IPS-11a (cell line): ENCODE measurements around the gene KTI12.
A peak's percentile ranks its signal among the peaks of the same experiment; 100 is the strongest.
"Not testable (repeated sequence)": the region's sequence is repeated elsewhere in the genome, so short reads cannot be mapped to it uniquely, and the experiment has no call there.

Source experiments
- H3K4me3 ChIP-seq: one replicate; pipeline ENCODE4 v1.5.1; 2013; ENCODE audit warnings: low read depth, low read length, control low read depth

The KTI12 gene, protein sequence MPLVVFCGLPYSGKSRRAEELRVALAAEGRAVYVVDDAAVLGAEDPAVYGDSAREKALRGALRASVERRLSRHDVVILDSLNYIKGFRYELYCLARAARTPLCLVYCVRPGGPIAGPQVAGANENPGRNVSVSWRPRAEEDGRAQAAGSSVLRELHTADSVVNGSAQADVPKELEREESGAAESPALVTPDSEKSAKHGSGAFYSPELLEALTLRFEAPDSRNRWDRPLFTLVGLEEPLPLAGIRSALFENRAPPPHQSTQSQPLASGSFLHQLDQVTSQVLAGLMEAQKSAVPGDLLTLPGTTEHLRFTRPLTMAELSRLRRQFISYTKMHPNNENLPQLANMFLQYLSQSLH

DNA sequence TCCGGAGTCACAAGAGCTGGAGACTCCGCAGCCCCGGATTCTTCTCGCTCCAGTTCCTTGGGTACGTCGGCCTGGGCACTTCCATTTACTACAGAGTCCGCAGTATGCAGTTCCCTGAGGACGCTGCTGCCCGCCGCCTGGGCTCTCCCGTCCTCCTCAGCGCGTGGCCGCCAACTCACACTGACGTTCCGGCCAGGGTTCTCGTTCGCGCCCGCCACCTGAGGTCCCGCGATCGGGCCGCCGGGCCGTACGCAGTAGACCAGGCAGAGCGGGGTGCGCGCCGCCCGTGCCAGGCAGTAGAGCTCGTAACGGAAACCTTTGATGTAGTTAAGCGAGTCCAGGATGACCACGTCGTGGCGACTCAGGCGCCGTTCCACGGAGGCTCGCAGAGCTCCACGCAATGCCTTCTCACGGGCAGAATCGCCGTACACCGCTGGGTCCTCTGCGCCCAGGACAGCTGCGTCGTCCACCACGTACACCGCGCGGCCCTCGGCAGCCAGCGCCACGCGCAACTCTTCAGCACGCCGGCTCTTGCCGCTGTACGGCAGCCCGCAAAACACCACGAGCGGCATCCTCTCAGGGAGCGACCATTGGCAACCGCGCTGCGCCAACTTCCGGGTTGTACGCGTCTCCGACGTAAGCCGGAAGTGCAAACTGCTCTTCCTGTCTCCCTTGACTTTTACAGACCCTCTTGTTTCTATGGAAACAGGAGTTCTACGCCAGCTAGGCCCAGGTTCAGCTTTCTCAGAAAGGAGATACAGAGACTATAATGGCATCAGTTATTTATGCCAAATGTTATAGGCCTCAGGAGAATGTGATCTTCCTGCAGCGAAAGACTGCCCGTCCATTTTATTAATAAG is at the start of gene KTI12:
Gene KTI12, minus strand, starts transcription at position 621 of the 860 bp plus-strand sequence. Its CDS starts 49 bp downstream, at position 572.
- H3K4me3 ChIP-seq: peak within 1 kb of the TSS; percentile 98

DNA sequence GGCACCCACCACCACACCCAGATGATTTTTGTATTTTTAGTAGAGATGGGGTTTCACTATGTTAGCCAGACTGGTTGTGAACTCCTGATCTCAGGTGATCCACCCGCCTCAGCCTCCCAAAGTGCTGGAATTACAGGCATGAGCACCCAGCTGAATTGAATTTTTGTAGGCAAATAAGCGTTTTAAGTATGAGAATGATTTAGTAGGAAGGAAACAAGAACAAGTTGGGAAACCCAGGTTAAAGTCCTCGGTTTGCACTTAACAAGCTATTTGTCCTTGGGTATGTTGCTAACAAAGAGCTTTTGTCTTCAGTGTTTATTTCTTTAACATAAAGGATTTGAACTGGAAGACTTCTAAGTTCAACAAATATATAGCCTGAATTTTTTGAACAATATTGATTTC is 46.4 kb upstream of the KTI12 start:
- no peak overlapping the region for H3K4me3 ChIP-seq

DNA sequence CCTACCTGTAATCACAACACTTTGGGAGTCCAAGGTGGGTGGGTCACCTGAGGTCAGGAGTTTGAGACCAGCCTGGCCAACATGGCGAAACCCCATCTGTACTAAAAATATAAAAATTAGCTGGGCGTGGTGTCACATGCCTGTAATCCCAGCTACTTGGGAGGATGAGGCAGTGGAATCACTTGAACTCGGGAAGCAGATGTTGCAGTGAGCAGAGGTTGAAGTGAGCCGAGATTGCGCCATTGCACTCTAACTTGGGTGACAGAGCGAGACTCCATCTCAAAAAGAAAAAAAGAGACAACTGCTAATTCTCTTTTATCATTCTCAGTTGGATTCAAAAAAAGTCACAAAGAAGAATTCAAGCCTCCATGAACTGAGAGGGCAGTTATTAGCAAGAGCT is 43.7 kb upstream of the KTI12 start:
- H3K4me3 ChIP-seq: not testable (repeated sequence)

DNA sequence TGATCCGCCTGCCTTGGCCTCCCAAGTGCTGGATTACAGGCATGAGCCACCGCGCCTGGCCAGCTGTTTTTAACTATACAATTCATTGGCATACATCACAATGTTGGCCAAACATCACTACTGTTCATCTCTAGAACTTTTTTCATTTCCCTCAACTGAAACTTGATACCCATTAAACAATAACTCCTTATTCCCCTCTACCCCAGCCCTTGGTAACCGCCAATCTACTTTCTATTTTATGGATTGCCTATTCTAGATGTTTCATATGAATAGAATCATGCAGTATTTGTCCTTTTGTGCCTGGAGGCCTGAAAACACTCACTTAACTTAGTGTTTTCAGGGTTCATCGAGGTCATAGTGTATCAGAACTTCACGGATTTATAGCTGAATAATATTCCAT is 38.7 kb upstream of the KTI12 start:
- H3K4me3 ChIP-seq: no peak overlapping the region

DNA sequence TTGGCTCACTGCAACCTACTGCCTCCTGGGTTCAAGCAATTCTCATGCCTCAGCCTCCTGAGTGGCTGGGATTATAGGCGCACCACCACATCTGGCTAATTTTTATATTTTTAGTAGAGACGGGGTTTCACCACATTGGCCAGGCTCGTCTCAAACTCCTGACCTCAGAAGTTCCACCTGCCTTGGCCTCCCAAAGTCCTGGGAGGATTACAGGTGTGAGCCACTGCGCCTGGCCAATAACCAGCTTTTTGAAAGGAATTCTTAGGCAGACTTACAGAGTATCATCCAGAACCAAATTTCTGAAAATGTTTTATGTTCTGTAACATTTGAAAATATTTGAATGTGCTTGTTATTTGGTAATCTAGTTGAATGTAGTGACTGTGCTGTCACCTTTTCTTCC is 37.1 kb upstream of the KTI12 start:
- no peak overlapping the region for H3K4me3 ChIP-seq

DNA sequence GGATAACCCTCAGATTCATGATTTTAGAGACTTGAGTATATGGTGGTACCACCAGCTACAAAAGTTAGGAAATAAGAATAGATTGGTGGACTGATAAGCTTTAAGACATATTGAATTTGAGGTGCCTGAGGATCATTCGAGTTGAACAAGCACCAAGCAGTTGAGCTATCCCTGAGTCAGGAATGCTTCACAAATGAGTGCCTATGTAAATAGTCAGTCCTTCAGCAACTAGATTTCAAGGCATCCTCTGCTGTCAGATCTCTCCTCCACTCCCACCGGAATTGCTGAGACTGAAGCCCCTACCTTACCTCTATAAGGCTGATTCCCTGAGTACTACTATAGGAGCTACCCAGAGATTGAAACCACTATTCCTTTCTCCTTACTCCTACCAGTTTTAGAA is 29.6 kb upstream of the KTI12 start:
- H3K4me3 ChIP-seq: no peak overlapping the region

DNA sequence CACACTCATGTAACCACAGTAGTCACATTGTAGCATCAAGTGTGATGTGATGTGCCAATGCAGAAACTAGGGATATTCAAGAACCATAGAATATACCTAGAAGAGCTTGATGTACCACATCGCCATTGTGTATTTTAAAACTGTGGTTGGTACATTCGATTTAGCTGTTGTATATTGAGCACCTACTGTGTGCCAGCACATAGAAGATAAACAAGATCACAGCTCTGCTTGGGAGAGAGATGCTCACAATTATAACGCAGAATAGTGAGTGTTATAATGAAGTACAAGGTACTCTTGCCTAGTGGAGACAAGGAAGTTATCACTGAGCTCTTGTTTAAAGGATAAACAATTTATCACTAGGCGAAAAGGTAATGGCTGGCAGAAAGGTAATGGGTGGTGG is 27.2 kb upstream of the KTI12 start:
- H3K4me3 ChIP-seq: no peak overlapping the region

DNA sequence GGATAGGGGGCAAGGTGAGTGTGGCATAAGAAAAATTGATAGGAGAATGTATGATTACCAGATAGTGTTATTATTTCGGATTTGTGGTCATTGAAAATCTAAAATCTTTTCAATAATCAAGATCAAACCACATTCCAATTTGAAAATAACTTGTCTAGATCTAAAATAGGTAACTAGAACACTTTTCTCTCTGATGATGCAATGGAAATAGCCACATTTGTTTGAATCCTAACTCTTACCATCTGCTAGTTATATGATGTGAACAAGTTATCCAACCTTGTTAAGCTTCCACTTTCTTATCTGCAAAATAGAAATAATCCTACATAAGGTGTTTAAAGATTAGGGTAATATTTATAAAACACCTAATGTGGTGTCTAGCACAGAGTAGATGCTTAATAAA is 26.3 kb upstream of the KTI12 start:
- no peak overlapping the region for H3K4me3 ChIP-seq

DNA sequence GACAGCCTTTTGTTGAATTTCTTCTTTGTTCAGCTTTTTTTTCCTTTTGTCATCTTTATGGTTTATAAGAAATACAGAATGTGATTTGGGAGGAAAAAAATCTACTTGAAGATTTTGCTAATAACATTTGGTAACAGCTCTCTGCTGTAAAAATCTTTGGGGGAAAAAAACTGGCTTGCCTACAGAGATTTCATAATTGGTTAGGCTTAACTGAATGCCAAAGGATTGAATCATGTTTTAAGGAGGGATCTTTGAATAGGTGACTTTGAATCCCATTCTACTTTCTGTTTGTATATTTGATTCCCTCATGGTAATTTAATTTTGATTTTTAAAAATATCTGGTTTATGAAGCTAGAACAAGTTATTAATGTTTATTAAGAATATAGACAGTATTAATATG is 25.7 kb upstream of the KTI12 start:
- H3K4me3 ChIP-seq: no peak overlapping the region

DNA sequence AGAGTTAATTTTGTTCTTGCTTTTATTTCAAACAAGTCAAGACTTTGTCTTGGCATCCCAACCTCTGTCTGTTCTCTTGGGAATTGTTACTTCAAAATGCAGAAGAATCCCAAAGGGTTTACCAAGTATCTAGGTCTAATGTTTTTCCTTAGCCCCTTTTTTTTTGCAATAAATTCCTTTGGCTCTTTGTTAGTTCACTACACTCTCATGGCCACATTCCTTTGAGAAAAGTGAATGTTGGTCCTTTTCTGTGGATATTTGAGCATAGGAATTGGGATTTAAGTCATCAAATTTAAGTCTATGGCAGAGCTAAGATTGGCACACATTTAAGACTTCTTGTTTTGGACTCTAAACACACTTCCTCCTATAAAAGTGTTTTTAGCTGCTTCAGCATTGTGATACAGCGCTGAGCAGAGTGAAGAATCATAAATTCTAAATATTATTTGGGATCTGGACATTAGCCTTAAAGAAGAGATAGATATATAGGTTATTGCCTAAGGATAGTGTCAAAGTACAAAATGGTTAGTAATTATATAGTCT is 24.3 kb upstream of the KTI12 start:
- H3K4me3 ChIP-seq: peak overlapping the region; percentile 95

DNA sequence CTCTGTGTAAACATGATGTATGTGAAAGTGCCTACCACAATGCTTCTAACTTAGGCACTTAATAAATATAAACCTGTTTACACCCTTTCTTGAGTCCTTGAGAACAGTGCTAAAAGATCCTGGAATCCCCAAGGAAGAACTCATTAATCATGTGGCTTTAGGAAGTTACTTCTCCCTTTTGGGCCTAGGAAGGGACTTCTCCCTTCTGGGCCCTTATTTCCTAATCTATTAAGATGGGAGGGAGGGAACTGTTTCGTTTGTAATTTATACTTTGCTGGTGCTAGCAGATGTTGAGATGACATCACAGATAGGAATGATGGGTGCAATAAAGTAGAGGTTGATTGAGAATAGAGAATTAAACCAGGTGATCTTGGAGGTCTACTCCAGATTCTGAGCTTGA is 23.6 kb upstream of the KTI12 start:
- H3K4me3 ChIP-seq: peak overlapping the region; percentile 95

DNA sequence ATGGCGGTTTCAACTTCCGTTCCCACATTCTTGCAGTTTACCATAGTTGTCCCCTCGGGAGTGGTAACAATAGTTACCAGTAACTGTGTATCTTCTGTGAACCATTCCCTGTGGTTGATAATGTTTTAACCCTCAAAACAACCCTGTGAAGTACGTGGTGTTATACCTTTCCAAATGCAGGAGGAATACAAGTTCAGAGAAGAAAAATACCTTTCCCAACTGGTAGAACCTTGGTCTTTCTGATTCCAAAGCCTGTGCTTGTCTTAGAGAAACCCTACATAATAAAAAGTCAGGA is 23.3 kb upstream of the KTI12 start:
- peak overlapping the region; percentile 95 for H3K4me3 ChIP-seq

DNA sequence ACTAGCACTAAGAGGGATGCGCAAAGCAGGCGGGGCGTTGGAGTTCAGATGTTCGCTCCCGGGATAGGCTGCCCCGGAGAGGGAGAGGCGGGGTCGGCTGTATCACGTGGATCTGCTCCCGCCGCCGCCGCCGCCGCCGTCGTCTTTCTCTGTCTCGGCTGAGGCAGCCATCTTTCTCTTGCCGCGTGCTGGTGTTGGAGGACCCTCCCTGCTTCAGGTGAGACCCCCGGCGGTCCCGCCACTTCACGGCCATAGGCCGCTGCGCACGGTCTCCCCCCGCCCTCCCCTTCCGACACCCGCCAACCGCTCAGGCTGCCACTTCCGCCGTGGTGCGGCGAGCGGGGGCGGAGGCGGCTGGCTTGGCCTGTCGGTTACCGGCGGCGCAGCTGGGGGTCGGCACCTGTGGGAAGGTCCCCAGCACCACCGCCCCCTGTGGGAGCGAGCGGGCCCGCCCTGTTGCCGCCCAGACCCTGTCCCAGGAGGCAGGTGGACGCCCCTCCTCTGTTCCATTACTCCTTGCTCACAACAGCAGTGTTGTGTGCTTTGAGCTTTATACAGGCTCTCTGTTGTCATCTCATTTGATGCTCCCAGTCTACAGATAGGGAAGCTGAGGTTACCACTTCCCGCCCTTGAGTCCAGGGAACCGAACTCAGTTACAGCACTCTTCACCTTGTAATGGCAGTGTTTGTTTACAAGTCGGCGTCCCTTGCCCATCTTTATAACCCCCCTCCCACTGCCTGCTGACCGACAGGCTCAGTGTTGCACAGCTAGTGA is 22.7 kb upstream of the KTI12 start, which contains the start of gene BTF3L4:
Gene BTF3L4, plus strand, starts transcription at position 133 of the 774 bp plus-strand sequence. CDS start 3,553 bp downstream, outside the sequence.
- peak within 1 kb of the TSS; percentile 95 for H3K4me3 ChIP-seq

DNA sequence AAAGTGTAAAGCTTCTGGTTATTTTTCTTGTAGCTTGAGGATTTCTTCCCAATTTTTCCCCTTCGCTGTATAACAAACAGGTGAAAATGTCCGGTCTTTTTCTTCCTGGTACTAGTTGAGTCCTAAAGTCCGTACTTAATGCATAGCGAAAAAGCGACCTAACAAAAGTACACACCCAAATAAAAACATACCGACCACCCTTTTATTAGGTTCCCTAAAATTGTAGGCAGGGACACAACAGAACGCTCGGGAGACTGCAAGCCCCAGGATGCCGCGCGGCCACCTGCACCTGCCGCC is 22.2 kb upstream of the KTI12 start:
- H3K4me3 ChIP-seq: peak overlapping the region; percentile 95

DNA sequence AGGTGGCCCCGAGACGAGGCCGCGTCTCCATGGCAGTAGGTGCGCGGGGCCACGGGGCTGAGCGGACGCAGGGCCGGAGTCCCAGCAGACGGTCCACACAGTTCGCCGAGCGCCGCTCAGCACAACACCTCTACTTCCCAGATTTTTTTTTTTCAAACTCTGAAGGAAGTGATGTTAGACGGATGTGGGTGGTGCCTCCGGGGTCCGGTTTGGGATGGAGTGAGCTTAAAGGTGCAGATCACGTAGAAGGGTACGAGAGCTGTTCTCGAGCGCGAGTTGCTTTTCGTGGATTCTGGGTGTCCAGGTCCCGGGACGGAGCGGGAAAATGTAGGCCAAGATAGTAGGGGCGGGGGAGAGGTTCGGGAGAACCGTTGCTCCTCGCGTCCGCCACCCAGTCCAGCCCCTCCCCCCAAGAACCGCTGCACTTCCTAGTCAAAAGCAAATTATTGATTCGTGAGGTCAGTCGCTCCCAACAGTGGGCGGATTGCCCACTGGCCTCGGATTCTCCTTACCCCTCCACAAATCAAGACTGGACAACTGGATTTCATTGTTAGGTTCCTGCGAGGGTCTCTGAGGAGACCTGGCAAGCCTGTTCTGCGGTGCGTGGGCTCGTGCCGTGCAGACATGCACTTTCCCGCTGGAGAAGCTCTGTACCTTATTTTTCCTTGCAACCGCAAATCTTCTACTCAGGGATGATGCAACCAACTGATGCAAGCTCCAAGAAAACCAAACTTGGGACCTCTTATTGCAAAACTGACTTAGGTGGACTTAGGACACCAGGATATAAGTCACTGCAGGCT is 21.7 kb upstream of the KTI12 start, which contains the start of gene TXNDC12:
Gene TXNDC12, minus strand, starts transcription at position 126 of the 800 bp plus-strand sequence. Its CDS starts 95 bp downstream, at position 31.
- H3K4me3 ChIP-seq: peak within 1 kb of the TSS; percentile 95

DNA sequence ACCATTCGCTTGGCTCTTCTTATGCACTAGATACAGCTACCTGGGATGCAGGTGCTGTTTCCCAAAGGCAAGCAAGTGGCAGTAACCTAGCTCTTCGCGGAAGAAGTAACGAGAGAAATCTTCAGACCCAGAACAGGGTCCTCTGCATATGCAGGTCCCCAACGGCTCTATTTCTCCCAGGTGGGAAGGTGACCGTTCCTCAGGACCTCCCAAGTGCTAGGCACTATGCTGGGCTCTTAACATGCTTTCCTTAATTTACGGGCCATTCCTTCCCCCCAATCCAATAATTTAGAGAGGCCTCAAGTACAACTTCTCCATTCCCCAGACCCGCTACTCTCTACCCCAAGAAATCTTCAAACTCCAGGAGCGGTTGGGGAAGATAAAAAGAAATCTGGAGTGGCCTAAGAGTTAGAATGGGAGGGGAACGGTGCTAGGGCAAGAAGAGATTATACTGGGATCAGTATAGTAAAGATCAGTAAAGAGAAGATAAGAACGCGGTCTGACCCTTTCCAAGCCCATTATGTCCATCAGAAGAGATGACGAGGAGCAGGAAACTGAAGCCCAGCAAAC is 21.0 kb upstream of the KTI12 start:
- peak overlapping the region; percentile 95 for H3K4me3 ChIP-seq

DNA sequence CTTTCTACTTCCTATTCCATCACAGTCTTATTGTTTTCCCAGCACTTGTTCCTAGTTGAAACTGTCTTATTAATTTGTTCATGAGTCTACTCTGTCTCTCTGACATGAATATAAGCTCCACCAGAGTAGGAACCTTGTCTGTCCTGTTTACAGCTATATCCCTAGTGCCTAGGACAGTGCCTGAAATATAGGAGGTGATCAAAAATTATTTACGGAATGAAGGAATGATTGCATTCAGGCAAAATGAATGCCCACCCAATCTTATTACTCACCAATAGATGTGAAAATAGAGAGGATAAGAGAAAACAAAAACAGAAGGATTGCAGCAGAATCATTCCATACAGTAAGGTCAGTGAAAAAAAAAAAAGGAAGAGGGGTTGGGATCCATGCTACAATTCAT is 20.3 kb upstream of the KTI12 start:
- peak overlapping the region; percentile 95 for H3K4me3 ChIP-seq

DNA sequence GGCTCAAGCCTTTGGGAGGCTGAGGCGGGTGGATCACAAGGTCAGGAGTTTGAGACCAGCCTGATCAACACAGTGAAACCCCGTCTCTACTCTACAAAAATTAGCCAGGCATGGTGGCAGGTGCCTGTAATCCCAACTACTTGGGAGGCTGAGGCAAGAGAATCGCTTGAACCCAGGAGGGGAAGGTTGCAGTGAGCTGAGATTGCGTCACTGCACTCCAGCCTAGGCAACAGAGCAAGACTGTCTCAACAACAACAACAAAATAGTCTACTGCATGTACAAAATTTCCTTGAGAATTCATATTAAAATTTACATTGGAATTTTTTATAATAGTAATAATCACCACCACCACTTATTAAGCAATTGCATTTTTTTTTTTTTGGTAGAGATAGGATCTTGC is 15.7 kb upstream of the KTI12 start:
- H3K4me3 ChIP-seq: not testable (repeated sequence)

DNA sequence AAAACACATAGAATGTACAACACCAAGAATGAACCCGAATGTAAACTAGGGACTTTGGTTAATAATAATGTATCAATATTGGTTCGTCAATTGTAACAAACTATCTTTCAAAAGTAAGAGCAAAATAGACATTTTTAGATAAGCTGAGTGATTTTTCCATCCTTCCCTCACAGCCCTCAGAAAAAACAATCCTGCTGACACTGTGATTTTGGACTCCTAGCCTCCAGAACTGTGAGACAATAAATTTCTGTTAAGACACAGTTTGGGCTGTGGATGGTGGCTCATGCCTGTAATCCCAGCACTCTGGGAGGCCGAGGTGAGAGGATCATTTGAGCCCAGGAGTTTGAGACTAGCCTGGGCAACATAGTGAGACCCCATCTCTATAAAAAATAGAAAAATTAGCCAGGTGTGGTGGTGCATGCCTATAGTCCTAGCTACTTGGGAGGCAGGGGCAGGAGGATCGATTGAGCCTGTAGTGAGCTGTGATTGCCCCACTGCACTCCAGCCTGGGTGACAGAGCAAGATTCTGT is 12.1 kb upstream of the KTI12 start:
- H3K4me3 ChIP-seq: not testable (repeated sequence)

DNA sequence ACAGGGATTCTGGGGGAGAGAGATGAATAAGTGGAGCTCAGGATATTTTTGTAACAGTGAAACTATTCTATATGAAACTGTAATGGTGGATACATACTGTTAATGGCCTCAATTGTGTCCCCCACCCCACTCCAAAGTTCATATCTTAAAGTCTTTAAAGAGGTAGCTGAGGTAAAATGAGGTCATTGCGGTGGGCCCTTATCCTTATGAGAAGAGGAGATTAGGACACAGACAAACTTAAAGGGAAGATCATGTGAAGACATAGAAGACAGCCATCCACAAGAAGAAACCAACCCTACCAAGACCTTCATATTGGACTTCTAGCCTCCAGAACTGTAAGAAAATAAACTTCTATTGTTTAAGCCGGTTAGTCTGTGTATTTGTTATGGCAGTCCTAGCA is 11.6 kb upstream of the KTI12 start:
- H3K4me3 ChIP-seq: no peak overlapping the region
